ENCODE measurements around the gene THEM5.

The THEM5 gene

GRCh38 chr1:151803915-151804314, 49.6 kb downstream of the THEM5 start:
- no peak for TF ChIP-seq CSDC2 (CRISPR knock-in tag; IDR thresholded peaks at IDR 0.05)
- no peak for TF ChIP-seq PATZ1 (CRISPR knock-in tag; IDR thresholded peaks at IDR 0.05; ENCODE audit: borderline replicate concordance)
- TF ChIP-seq ZFP30 (CRISPR knock-in tag; IDR thresholded peaks at IDR 0.05) = no peak
- no peak for TF ChIP-seq ZC3H10 (CRISPR knock-in tag; IDR thresholded peaks at IDR 0.05)
- no peak for TF ChIP-seq ARNTL (CRISPR knock-in tag; IDR thresholded peaks at IDR 0.05; ENCODE audit: borderline replicate concordance, low read depth)
- no peak for TF ChIP-seq GLIS3 (CRISPR knock-in tag; IDR thresholded peaks at IDR 0.05)
- no peak for TF ChIP-seq ISL1 (CRISPR knock-in tag; IDR thresholded peaks at IDR 0.05)
- no peak for TF ChIP-seq ZNF8 (CRISPR knock-in tag; IDR thresholded peaks at IDR 0.05)
- TF ChIP-seq BACH2 (CRISPR knock-in tag; IDR thresholded peaks at IDR 0.05; ENCODE audit: borderline replicate concordance) = no peak
- no peak for TF ChIP-seq ZNF565 (CRISPR knock-in tag; conservative IDR thresholded peaks at IDR 0.05; ENCODE audit: low read depth)
- no peak for TF ChIP-seq RARB (CRISPR knock-in tag; IDR thresholded peaks at IDR 0.05)
- TF ChIP-seq ESRRG (CRISPR knock-in tag; IDR thresholded peaks at IDR 0.05) = no peak
- TF ChIP-seq POU6F1 (CRISPR knock-in tag; IDR thresholded peaks at IDR 0.05; ENCODE audit: borderline replicate concordance, low read depth) = no peak
- ATAC-seq = no peak

- no peak for TF ChIP-seq RARB (CRISPR knock-in tag; IDR thresholded peaks at IDR 0.05)
- TF ChIP-seq POU6F1 (CRISPR knock-in tag; IDR thresholded peaks at IDR 0.05; ENCODE audit: borderline replicate concordance, low read depth) = no peak
- no peak for TF ChIP-seq ZNF565 (CRISPR knock-in tag; conservative IDR thresholded peaks at IDR 0.05; ENCODE audit: low read depth)
- no peak for TF ChIP-seq CREB5 (CRISPR knock-in tag; IDR thresholded peaks at IDR 0.05; ENCODE audit: low read depth)
- TF ChIP-seq ZFP30 (CRISPR knock-in tag; IDR thresholded peaks at IDR 0.05) = no peak
- TF ChIP-seq TCF4 (CRISPR knock-in tag; IDR thresholded peaks at IDR 0.05; ENCODE audit: borderline replicate concordance) = 0 out of 2 replicates have a peak, but pooled peaks have one; percentile 29
- no peak for TF ChIP-seq ZC3H10 (CRISPR knock-in tag; IDR thresholded peaks at IDR 0.05)
- ATAC-seq = peak; percentile 27; the same call in 1 of the 3 replicates
Observed at GRCh38 chr1:151803164-151803563, 50.3 kb downstream of the THEM5 start.

- no peak for ATAC-seq
- no peak for TF ChIP-seq ISL1 (CRISPR knock-in tag; IDR thresholded peaks at IDR 0.05)
- no peak for TF ChIP-seq CSRNP3 (CRISPR knock-in tag; IDR thresholded peaks at IDR 0.05)
- TF ChIP-seq OSR1 (CRISPR knock-in tag; IDR thresholded peaks at IDR 0.05) = no peak
- TF ChIP-seq TSHZ2 (CRISPR knock-in tag; IDR thresholded peaks at IDR 0.05) = no peak
- no peak for TF ChIP-seq POU6F1 (CRISPR knock-in tag; IDR thresholded peaks at IDR 0.05; ENCODE audit: borderline replicate concordance, low read depth)
Observed at GRCh38 chr1:151802372-151802771, 51.1 kb downstream of the THEM5 start.
